ENCODE measurements around the gene UCHL1. TPM values are rescaled to one million over a fixed set of nuclear protein-coding genes. Genes with fewer than 3 reads are reported as not detected.
A peak's percentile ranks its signal among the peaks of the same experiment; 100 is the strongest.

The UCHL1 gene
- total RNA-seq = 556 and 1,155 TPM in 2 replicates

DNA sequence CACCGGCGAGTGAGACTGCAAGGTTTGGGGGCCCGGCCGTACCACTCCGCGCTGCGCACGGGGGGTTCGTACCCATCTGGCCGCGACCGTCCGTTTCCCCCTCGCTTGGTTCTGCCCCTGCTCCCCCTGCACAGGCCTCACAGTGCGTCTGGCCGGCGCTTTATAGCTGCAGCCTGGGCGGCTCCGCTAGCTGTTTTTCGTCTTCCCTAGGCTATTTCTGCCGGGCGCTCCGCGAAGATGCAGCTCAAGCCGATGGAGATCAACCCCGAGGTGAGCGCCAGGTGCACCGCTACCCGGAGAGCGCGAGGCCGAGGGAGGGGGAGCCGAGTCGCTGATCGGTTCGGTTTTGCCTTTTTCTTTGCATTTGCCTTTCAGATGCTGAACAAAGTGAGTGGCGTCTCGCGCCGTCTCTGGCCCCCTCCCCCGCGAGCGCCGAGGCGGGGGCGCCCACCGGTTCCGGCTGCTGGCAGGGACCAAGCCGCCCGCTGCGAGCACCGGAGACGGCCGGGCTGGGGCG is at the start of gene UCHL1:
Gene UCHL1, plus strand, starts transcription at position 189 of the 517 bp plus-strand sequence. Its CDS starts 49 bp downstream, at position 238.
- DNase-seq (ENCODE audit: low read depth) = peak; percentile 21

DNA sequence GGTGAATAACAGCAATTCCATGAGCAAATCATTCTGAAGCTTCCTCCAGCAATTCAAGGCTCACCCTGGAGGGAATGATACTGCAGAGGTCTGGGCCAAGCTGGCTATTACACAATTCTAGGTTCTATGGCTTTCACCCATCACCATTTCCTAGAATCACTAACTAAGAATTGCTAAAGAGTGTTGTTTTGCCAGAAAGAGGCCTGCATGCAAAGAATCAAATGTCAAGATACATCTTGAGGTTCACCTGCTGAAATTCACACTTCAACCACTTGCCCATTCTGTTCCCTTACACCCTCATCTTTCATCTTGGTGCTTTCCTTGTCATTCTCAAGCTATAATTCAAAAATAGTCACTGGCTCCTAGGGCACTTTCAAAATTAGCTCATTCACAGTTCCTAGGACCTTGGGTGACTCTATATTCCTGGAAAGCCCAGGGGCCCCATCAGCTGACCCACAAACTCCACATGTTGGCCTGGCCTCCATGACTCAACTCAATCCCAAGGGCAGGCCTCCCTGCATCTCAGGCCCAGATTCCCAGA is 49.4 kb upstream of the UCHL1 start:
- DNase-seq (ENCODE audit: low read depth) = peak; percentile 72

DNA sequence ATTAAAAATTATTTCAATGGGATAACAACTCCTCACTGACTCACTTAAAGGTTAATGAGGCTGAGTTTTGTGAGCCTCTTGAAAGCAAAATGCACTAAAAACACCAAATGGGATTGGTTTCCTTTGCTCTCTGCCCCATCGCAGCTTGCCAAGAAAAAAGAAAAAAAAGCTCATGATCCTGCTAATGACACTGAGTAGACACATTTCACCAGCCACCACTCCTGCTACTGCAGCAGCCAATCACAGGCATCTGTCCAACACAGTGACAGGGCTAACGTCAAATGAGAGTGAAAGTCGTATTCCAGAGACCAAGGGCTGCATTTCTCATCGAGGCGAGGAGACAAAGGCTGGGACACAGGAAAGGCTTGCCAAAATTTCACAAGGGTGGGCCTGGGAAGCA is 47.5 kb upstream of the UCHL1 start:
- peak; percentile 42 for DNase-seq (ENCODE audit: low read depth)

DNA sequence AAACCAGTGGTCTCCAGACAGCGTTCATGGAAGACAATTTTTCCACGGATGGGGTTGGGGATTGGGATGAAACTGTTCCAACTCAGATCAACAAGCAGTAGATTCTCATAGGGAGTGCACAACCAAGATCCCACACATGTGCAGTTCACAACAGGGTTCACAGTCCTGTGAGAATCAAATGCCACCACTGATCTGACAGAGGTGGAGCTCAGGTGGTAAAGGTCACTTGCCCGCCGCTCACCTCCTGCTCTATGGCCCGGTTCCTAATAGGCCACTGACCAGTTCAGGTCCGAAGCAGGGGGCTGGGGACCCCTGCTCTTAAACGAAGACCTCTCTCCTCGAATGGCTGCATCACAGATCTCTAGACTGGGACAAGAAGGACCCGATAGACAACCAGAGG is 46.8 kb upstream of the UCHL1 start:
- no peak for DNase-seq (ENCODE audit: low read depth)

DNA sequence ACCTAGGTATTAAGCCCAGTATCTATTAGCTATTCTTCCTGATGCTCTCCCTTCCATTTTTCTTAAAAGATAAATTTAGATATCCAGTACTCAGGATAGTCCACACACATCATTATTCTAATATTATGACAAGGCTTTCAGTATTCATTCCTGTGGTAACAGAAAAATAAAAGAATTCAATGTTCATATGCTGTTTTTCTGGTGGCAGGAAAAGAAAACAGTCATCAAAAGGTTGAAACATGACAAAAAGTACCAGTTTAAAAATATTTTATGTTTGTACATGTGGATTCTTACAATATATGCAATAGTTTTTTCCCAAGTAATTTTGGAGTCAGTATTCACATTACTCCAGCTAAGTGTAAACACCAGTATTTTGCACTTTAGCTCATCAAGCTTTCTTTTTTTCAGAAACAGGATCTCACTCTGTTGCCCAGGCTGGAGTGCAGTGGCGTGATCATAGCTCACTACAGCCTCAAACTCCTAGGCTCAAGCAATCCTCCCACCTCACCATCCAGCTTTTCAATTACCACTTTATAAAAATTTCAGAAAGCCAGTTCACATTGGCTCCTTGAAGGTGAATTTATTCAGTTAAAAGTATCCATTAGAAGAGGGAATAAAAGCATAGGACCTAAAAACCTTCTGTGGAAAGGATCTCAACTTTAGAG is 44.6 kb upstream of the UCHL1 start:
- DNase-seq (ENCODE audit: low read depth) = no peak

DNA sequence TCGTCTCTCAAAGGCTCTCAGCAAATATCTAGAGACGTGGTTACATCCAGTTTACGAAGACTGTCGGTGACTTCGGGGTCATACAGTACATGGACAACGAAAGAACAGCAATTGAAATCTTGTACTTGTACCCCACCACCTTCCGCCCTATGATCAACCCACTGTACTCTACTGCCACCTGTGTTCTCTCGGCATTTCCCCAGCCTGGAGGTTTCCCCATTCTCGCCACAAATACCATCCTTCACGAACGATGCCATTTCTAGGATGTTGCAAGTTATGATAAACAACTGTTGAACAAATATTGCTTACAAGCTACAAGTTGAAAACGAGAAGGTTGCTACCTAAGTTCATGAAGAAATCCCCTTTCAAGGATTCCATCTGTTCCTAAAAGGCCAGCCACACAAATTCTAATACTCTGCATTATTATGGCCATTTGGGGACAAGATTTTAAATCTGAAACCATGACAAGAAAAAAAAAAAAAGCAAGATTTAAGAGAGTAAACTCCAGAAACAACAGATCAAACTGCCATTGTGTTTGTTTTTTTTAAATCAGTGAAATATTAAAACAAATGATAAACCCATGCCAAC is 44.0 kb upstream of the UCHL1 start:
- DNase-seq (ENCODE audit: low read depth) = peak; percentile 68

DNA sequence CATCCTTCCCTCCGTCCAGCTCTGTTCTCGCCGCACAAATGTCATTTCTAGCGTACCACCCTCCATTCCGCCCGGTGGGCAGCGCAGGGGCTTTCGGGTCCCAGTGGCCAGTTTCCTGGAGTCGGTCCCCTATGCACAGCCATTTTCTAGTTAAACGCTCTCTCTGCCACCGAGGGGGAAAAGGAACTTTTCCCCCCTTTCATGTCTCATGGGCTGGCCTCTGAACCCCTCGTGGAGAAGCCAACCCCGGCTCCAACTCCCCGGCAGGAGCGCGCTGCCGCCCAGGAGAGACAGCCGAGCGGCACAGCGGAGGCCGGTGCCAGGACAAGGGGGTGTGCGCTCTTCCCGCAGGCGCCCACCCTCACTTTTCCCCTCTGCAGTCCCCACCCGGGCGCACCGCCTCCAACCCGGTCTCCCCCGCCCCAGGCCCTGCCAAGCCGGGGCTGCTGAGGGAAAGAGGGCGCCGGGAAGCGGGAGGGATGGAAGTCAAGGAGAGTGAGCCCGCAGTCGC is 43.0 kb upstream of the UCHL1 start:
- DNase-seq (ENCODE audit: low read depth) = no peak

DNA sequence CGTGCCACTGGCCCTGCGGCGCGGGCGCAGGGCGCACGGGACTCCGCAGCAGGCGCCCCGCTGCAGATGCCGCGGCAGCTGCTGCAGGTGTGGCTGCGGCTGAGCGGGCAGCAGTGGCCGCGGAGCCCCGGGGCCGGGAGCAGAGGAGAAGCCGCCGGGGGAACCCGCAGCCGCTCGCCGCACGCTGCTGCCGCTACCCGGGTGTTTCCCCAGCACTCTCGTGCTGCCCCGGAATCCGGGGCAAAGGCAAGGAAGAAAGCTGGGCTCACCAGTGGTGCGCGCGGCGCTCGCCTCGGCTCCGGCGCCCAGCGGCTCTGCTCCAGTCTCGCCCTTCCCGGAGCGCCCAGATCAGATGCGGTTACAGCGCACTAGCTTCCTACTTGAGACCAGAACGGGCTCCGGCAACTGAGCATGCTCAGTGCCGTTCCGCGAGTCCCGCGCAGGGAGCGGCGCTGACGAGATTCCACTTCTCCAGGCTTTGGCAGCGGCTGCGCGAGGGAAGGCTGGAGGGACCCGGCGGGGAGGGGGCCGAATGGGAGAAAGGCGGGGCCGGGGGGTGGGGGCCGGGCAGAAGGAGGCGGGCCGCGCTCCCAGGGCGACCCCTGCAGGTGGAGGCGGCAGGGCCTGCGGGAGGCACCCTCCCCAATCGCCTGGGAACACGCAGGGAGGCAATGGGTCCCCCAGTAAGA is 42.4 kb upstream of the UCHL1 start, which contains the start of gene APBB2:
Gene APBB2, minus strand, starts transcription at position 407 of the 689 bp plus-strand sequence. CDS start 181,288 bp downstream, outside the sequence.
- peak; percentile 87 for DNase-seq (ENCODE audit: low read depth)

DNA sequence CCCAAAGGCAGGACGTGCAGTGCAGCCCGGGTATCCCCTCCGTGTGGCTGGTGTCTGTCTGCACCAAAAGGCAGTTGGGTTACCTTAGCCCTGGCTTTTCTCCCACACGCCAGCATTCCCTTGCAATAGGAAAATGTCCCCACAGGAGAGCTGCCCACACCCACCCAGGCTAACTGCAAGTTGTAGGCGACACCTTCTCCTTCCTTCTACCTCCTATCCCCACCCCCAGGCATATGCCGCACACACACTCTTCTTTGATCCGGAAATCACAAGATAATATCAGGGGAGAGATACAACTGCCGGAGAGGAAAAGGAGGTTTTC is 41.9 kb upstream of the UCHL1 start:
- DNase-seq (ENCODE audit: low read depth) = no peak

DNA sequence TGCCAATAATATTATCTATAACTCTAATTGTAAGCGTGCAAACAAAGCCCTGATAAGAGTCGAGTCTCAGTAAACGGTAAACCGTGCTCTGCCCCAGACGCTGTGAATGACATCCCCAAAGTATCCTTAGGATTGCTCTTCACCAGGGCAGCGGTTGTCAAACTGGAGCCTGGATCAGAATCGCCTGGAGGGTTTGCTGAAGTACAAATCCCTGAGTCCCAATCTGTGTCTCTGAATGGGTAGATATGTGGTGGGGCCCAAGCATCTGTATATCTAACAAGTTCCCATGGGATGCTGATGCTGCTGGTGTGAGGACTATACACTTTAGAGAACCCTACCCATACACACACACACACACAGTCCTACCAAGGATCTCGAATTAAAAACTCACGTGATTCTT is 41.6 kb upstream of the UCHL1 start:
- DNase-seq (ENCODE audit: low read depth) = no peak

DNA sequence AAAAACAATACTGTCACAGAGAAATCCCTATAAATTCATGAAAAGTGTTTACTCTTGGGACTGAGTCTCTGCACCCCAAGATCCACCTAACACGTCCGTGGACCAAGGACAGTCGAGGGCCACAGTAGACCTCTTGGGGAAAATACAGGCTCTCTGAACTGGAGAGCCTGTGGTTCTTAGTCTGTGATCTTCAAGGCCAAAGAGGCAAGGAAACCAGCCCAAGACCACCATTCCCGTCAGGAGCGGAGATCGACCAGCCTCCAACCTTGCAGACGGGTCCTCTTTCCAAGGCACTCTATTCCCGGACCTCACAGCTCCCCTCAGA is 40.8 kb upstream of the UCHL1 start:
- no peak for DNase-seq (ENCODE audit: low read depth)

DNA sequence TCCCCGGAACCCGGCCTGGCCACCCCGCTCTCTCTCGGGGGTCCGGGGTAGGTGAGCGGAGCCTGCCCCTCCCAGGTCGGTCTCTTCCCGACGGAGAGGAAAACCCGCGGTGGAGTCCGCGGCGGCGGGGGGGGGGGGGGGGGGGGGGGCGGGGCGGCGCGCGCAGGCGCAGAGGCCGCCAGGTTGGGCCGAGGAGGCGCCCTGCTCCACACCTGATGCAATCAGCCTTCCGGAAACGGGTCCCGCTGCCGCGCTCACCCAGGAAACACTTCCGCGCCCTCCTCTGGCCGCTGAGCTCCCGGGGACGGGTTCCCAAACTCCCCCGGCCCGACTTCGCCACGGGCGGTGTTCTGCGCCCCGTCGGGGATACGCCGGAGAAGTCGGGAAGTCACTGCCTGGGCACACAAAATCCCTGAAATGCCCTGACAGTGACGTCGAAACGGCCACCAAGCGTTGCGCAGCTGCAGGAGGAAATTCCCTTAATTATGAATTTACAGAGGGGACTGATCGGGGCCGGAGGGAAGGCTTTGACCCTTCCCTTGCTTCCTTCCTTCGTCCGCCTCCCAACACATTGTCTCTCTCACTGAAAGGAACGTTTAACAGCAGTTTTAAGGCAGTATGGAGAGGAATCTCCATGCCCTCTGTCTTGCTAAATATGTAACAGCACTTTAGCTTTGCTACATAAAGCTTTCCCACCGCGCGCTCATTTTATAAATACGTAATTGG is 40.3 kb upstream of the UCHL1 start:
- DNase-seq (ENCODE audit: low read depth) = peak; percentile 61

DNA sequence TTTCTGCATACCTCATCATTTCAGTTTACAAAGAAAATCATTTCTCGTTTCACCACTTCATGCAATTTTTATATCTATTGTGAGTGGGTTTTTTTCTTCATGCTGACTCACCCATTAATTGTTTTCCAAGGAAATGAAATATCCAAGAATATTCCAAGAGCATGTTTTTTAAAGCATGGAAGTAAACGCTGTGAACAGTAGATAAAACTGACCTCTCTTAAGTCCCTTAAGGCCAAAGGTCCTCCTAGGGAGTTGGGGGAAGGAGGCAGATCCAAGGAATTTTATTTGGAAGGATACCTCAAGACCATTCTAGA is 39.8 kb upstream of the UCHL1 start:
- no peak for DNase-seq (ENCODE audit: low read depth)

DNA sequence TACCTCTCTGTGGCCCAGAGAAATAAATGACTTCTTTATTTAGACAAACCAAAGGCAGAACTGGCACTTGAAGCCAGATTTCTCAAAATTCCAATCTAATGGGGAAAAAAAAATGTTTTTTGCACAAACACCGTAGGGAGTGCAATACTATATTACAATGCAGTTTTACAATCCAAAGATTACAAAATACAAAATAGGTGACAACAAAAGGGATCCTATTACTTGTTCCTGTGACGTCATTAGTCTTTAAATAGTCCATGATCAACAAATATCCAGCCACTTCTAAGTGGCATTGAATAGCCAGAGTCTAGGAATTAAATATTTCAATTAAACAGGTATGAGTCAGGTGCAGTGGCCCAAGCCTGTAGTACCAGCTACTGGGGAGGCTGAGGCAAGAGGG is 39.4 kb upstream of the UCHL1 start:
- DNase-seq (ENCODE audit: low read depth) = no peak

DNA sequence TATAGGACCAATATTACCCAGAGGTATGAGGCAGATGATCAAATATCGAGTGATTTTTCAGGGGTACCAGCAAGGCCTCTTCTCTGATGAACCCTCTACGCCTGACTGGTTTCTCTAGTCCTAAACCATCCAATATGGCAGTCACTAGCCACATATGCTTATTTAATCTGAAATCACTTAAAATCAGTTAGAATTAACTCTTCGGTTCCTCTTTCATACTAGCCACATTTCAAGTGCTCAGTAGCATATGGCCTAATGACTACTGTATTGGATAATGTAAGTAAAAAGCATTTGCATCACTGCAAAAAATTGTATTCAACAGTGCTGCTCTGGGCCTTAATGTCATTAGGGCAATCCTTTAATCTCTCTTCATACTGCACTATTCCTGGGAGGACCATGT is 38.0 kb upstream of the UCHL1 start:
- no peak for DNase-seq (ENCODE audit: low read depth)

DNA sequence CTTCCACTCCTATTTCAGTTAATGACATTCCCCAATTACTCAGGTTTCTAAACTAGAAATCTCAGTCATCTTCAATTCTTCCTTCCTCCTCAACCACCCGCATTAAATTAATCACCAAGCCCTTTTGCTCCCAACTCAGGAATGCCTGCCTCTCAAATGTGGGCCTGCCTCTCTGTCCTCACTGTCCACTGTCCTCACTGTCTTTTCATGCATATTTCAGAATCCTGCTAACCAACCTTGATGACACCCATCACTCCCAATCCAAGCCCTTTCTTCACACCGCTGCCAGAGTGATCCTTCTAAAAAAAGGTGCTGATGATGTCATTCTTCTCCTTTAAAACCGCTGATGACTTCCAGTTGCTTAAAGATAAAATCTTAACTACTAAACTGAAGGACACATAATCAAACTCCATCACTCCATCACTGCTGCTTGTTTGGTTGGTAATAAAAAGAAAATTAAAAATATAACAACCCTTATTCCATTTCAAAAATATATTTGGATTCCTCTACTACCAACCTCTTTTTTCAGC is 37.2 kb upstream of the UCHL1 start:
- no peak for DNase-seq (ENCODE audit: low read depth)

DNA sequence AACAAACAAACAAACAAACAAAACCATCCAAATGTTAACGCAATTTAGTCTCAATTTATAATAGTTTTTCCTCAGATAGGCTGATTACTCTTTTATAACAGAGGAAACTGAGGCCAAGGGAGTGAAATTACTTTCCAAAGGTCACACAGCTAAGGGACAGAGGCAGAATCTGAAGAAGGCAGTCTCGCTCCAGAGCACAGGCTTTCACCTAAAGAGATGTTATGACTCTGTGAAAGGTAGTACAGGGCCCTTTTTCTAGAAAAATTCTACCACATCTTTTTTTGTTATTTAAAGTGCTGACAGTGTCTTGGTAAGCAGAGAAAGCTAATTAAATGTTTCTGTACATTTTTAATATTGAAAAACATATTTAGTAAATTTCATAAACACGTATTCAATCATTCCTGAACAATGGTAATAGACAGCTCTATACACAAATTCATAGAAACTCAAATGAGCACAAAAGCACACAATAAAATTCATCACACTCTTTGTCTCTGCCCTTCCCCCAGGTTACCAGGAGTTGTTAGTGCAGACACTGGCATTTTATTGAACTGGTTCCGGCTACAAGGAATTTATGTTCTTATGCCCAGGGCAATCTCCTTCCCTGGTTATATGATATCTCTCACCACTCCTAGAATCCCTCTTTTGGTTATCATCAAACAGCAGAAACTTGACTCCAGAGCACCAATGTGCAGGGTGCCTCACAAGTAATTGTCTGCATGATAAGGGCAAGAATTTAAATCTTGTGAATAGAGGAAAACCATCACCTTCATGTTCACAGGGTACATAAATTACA is 34.7 kb upstream of the UCHL1 start:
- DNase-seq (ENCODE audit: low read depth) = peak; percentile 27

DNA sequence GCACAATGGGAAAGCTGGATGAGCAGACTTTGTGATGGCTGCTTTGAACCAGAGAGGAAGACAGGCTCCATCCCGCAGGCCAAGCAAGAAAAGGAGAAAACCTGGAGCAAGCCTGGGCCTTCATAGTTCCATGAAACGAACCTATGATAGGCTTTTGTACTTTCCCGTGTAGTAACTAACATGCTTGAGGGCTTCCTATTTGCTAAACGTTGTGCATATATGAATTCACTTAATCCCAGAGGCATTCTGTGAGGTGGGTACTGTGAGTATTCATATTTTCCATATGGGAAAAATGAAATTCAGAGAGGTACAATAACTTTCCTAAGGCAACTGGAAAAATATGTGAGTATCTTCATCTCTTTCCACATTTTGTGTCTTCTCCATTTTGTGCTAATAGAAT is 28.8 kb upstream of the UCHL1 start:
- DNase-seq (ENCODE audit: low read depth) = no peak

DNA sequence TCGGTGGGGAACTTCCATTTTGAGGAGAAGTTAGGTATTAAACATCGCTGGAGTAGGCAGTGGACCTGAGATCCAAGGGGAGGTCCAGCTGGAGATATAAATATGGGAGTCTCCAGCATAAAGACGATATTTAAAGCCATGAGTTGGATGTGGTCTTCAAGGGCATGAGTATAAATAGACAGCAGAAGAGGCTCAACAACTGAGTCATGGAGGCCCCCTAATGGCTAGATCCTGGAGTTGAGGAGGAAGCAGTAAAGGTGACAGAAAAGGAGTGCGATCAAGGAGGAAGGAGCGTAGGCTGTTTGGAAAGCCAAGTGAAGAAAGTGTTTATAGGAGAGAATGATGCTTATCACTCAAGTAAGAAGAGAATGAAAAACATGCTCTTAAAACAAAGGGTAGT is 24.3 kb upstream of the UCHL1 start:
- DNase-seq (ENCODE audit: low read depth) = no peak

DNA sequence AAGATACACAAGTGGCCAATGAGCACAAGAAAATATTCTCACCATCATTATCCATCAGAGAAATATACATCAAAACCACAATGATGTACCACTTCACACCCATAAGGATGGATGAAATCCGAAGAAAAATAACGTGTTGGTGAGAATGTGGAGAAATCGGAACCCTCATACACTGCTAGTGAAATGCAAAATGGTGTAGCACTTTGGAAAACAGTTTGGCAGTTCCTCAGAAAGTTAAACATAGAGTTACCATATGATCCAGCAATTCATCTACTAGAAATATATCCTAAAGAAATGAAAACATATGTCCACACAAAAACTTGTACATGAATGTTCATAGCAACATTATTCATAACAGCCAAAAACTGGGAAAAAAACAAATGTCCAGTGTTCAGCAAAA is 23.9 kb upstream of the UCHL1 start:
- DNase-seq (ENCODE audit: low read depth) = no peak

DNA sequence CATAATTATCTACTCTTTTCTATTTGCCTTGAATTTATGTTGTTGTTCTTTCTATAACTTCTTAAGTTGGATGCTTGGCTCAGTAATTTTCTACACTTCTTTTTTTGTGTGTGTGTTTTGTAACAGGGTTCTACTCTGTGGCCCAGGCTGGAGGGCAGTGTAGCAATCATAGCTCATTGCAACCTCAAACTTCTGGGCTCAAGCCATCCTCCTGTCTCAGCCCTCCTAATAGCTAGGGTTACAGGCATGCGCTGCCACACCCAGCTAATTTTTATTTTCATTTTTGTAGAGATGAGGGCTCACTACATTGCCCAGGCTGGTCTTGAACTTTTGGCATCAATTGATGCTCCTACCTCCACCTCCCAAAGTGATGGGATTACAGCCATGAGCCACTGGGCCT is 20.7 kb upstream of the UCHL1 start:
- no peak for DNase-seq (ENCODE audit: low read depth)
